Keratinocyte (primary cell): ENCODE data around the gene GMEB2. TPM values are rescaled to one million over a fixed set of nuclear protein-coding genes. Genes with fewer than 3 reads are reported as not detected.

Experiments
- DNase-seq: peaks from one replicate; pipeline ENCODE4 v3.0.0-alpha.2; 2011; ENCODE audit warnings: low read depth, missing footprints, low spot score
- FAIRE-seq: peaks from 2 replicates; lab custom pipeline; 2011; peaks lifted over from hg19 to GRCh38; lab: Jason Lieb, UNC
- H2AFZ ChIP-seq: 2 replicates; pipeline ENCODE4 v1.6.0; 2012; ENCODE audit warnings: low read length, control low read depth, inconsistent platforms; ENCODE audit not compliant: control insufficient read depth
- H3K27ac ChIP-seq: 2 replicates; pipeline ENCODE4 v1.5.1; 2011; ENCODE audit warnings: low read length; ENCODE audit not compliant: control insufficient read depth, insufficient read depth
- H3K27me3 ChIP-seq: 3 replicates; pipeline ENCODE4 v1.6.0; 2011; ENCODE audit warnings: low read length; ENCODE audit not compliant: control insufficient read depth, insufficient read depth; ENCODE audit errors: extremely low read depth
- H3K36me3 ChIP-seq, 2 experiments: 2 replicates in 1 of 2; 3 replicates in 1 of 2; pipeline ENCODE4 v1.5.1; 2011; ENCODE audit warnings: low read length in 2 of 2, mild to moderate bottlenecking in 1 of 2; ENCODE audit not compliant: control insufficient read depth in 2 of 2, insufficient read depth in 2 of 2; ENCODE audit errors: extremely low read depth in 1 of 2
- H3K4me1 ChIP-seq: 3 replicates; pipeline ENCODE4 v1.5.1; 2011; ENCODE audit warnings: low read length; ENCODE audit not compliant: control insufficient read depth, insufficient read depth; ENCODE audit errors: extremely low read depth
- H3K4me2 ChIP-seq: 3 replicates; pipeline ENCODE4 v1.6.0; 2011; ENCODE audit warnings: low read depth, low read length; ENCODE audit not compliant: control insufficient read depth, insufficient read depth; ENCODE audit errors: extremely low read depth
- H3K4me3 ChIP-seq, 3 experiments: fragments of 200-600 bp in 1 of 3; sonication (generic) in 1 of 3; 2 replicates in 2 of 3; 3 replicates in 1 of 3; pipeline ENCODE4 v1.5.1; 2011 to 2016; ENCODE audit warnings: low read length in 3 of 3, mild to moderate bottlenecking in 3 of 3, control low read depth in 2 of 3, inconsistent platforms in 1 of 3, low read depth in 1 of 3, mixed read lengths in 1 of 3, mixed run types in 1 of 3, moderate library complexity in 1 of 3; ENCODE audit not compliant: control insufficient read depth in 2 of 3, insufficient read depth in 2 of 3; ENCODE audit errors: extremely low read depth in 1 of 3
- H3K79me2 ChIP-seq: 2 replicates; pipeline ENCODE4 v1.6.0; 2012; ENCODE audit warnings: low read length; ENCODE audit not compliant: control insufficient read depth, insufficient read depth
- H3K9ac ChIP-seq: 3 replicates; pipeline ENCODE4 v1.6.0; 2011; ENCODE audit warnings: low read length; ENCODE audit not compliant: control insufficient read depth, insufficient read depth; ENCODE audit errors: extremely low read depth
- H3K9me1 ChIP-seq: 3 replicates; pipeline ENCODE4 v1.6.0; 2011; ENCODE audit warnings: low read length; ENCODE audit not compliant: control insufficient read depth, insufficient read depth; ENCODE audit errors: extremely low read depth
- H3K9me3 ChIP-seq: 2 replicates; pipeline ENCODE4 v1.5.1; 2012; ENCODE audit warnings: low read depth, low read length; ENCODE audit not compliant: control insufficient read depth
- H4K20me1 ChIP-seq: 3 replicates; pipeline ENCODE4 v1.6.0; 2011; ENCODE audit warnings: low read length; ENCODE audit not compliant: control insufficient read depth, insufficient read depth; ENCODE audit errors: extremely low read depth
- EZH2 ChIP-seq: IDR thresholded peaks from one replicate; pipeline ENCODE4 v1.6.1; 2012; ENCODE audit warnings: inconsistent platforms, mild to moderate bottlenecking, low read length, moderate library complexity
- dilution Hi-C: fragments of 300-500 bp; cut with MboI; formaldehyde crosslinking; loops from one replicate; pipeline ENCODE4 v1.7.0; 2020; ENCODE audit warnings: low sequenced_read_pairs; ENCODE audit not compliant: extremely low pct_ligation_motif_present
- polyA plus RNA-seq, 5 experiments: library from polyadenylated mRNA; depleted of rRNA in 3 of 5; stranded (reverse) in 3 of 5; stranded (forward) in 1 of 5; unstranded in 1 of 5; fragments of >200 nt; gene quantifications; 1 replicate in 1 of 5; 2 replicates in 3 of 5; 3 replicates in 1 of 5; pipeline versions ENCODE4 v1.2.1 to v1.2.3, GENCODE V29; 2011 to 2012; ENCODE audit warnings: missing spikeins in 2 of 5, low read depth in 1 of 5, low replicate concordance in 1 of 5
- TF ChIP-seq, protein P1 (sequence below), 3 experiments: IDR thresholded peaks in 1 of 3; conservative IDR thresholded peaks in 1 of 3; optimal IDR thresholded peaks in 1 of 3; 2 replicates in 2 of 3; 3 replicates in 1 of 3; pipeline versions ENCODE3 to v1.5.1; 2011; ENCODE audit warnings: low read length in 3 of 3, mild to moderate bottlenecking in 3 of 3, moderate library complexity in 2 of 3, control low read depth in 1 of 3, inconsistent platforms in 1 of 3; ENCODE audit not compliant: insufficient read depth in 2 of 3; ENCODE audit errors: extremely low read depth in 1 of 3

Gene GMEB2
- polyA plus RNA-seq, 1 donor (not counting 4 experiments of a cell fraction or from before 2014, with no cell fraction given): 5.1 TPM

DNA sequence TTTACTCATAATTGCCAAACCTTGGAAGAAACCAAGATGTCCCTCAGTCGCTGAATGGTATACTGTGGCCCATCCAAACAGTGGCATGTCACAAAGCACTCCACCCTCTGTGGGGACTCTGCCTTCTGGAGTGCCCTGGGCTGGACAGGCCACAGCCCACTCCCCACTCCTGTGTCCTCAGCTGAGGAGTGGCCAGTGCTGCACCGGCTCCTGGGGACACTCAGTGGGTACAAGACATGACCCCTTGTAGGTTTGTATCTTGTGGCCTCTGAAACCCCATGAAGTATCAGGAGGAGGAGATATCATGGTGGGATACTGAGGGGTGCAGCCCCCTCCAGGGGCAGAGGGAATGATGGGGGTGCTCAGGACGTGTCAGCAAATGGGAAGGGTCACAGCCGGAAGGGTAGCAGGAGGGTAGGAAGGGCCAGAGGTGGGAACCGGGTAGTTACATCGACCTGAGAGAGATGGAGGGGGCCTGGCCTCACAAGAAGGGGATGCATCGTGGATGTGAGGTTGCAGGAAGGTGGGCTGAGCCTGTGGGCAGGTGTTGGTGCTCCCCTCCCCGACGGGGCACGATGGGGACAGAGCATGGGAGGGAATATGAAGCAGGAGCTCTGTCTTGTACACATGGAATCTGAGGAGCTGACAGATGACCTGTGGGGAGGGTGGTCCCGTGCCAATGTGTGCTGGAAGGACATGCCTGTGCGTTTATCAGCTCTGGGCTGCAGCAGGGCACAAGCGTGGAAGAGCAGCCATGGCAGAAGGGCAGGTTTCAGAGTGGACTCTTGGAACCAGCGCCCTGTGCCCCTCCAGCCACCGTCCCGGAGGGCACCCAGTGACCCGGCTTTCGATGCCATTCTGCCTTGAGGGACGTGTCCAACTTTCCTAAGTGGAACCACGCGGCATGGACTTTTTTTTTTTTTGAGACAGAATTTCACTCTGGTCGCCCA is 41.0 kb downstream of the GMEB2 start:
- H3K4me1 ChIP-seq: peaks cover 2% of the 10 kb centered on the region
- no peak overlapping the region for H3K27ac ChIP-seq
- FAIRE-seq: no peak
- H3K4me2 ChIP-seq: no peak overlapping the region
- H2AFZ ChIP-seq: no peak overlapping the region
- TF ChIP-seq, protein P1, sequence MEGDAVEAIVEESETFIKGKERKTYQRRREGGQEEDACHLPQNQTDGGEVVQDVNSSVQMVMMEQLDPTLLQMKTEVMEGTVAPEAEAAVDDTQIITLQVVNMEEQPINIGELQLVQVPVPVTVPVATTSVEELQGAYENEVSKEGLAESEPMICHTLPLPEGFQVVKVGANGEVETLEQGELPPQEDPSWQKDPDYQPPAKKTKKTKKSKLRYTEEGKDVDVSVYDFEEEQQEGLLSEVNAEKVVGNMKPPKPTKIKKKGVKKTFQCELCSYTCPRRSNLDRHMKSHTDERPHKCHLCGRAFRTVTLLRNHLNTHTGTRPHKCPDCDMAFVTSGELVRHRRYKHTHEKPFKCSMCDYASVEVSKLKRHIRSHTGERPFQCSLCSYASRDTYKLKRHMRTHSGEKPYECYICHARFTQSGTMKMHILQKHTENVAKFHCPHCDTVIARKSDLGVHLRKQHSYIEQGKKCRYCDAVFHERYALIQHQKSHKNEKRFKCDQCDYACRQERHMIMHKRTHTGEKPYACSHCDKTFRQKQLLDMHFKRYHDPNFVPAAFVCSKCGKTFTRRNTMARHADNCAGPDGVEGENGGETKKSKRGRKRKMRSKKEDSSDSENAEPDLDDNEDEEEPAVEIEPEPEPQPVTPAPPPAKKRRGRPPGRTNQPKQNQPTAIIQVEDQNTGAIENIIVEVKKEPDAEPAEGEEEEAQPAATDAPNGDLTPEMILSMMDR (optimal IDR thresholded peaks at IDR 0.05 in 1 of 3, IDR thresholded peaks at IDR 0.05 in 1 of 3, conservative IDR thresholded peaks at IDR 0.05 in 1 of 3; ENCODE audit: extremely low read depth in 1 of 3, insufficient read depth in 2 of 3, low read length in 3 of 3): no peak
- H4K20me1 ChIP-seq: no peaks in the 10 kb centered on the region
- dilution Hi-C loops: no loop called here
- peaks cover 1 to 12% of the 10 kb centered on the region in 2 experiments for H3K36me3 ChIP-seq
- no peaks in the 10 kb centered on the region for H3K27me3 ChIP-seq
- no peaks in the 10 kb centered on the region for H3K9me1 ChIP-seq
- H3K79me2 ChIP-seq: no peaks in the 10 kb centered on the region
- H3K9ac ChIP-seq: no peak overlapping the region
- no peaks in the 10 kb centered on the region for H3K9me3 ChIP-seq
- no peak overlapping the region for H3K4me3 ChIP-seq
- DNase-seq: no peak

DNA sequence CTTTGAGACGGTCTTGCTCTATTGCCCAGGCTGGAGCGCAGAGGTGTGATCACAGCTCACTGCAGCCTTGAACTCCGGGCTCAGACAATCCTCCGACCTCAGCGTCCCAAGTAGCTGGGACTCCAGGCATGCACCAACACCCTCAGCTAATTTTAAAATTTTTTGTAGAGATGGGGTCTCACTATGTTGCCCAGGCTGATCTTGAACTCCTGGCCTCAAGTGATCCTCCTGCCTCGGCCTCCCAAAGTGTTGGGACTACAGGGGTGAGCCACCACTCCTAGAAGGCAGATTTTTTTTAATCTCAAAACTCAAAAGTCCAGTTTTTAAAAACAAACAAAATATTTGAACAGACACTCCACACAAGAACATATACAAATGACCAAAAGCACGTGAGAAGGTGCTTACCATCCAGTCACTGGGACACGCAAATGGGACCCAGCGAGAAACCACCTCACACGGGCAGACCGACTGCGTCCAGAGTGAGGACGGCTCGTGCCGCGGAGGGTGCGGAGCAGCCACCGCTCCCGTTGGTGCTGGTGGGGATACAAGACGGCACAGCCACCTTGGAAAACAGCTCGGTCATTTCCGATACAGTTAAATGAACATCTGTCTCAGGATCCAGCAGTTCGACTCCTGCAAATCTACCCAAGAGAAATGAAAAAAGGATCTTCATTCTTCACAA is 44.4 kb downstream of the GMEB2 start:
- no peak for TF ChIP-seq EZH2
- TF ChIP-seq, protein P1 (optimal IDR thresholded peaks at IDR 0.05 in 1 of 3, IDR thresholded peaks at IDR 0.05 in 1 of 3, conservative IDR thresholded peaks at IDR 0.05 in 1 of 3; ENCODE audit: extremely low read depth in 1 of 3, insufficient read depth in 2 of 3, low read length in 3 of 3): no peak
- H2AFZ ChIP-seq: no peak overlapping the region
- dilution Hi-C loops: no loop called here

More for the DNA sequence above, 44.4 kb downstream of the GMEB2 start:
- H3K27me3 ChIP-seq: no peaks in the 10 kb centered on the region
- H3K4me3 ChIP-seq: no peak overlapping the region
- FAIRE-seq: no peak
- no peaks in the 10 kb centered on the region for H3K9me1 ChIP-seq
- no peaks in the 10 kb centered on the region for H3K79me2 ChIP-seq
- H3K27ac ChIP-seq: no peak overlapping the region
- H3K4me1 ChIP-seq: peaks cover 2% of the 10 kb centered on the region
- no peaks in the 10 kb centered on the region for H3K9me3 ChIP-seq
- H3K36me3 ChIP-seq: no peaks in the 10 kb centered on the region
- DNase-seq: no peak
- no peak overlapping the region for H3K9ac ChIP-seq
- H4K20me1 ChIP-seq: no peaks in the 10 kb centered on the region
- H3K4me2 ChIP-seq: no peak overlapping the region
